ENCODE measurements around the gene RALGPS1. TPM values are rescaled to one million over a fixed set of nuclear protein-coding genes. Genes with fewer than 3 reads are reported as not detected.

RALGPS1 gene
- total and polyA plus RNA-seq, 2 of the 8 experiments (the other 6 are each of a cell fraction or from before 2014, with no cell fraction given) = 20.0 to 23.5 TPM

GRCh38 chr9:127129073-127129717, 214.6 kb downstream of the RALGPS1 start:
- Histone ChIP-seq H2AK5ac (ENCODE audit: low read depth, low read length) (no peak overlapping the region), H3K4me3 (ENCODE audit: extremely low read depth in 1 of 4, insufficient read depth in 2 of 4, low read depth in 3 of 4, low read length in 4 of 4) (no peak overlapping the region), H3K56ac (replicated peaks; ENCODE audit: insufficient read length, low read depth, low read length) (no peak overlapping the region), H3K4me1 (replicated peaks in 1 of 4; ENCODE audit: control insufficient read depth in 3 of 4, insufficient read depth in 4 of 4, low read length in 3 of 4) (peaks cover 7 to 16% (median 12%) of the 10 kb centered on the region in 4 experiments), H3K23ac (ENCODE audit: insufficient read length) (no peak overlapping the region), H3K23me2 (ENCODE audit: low read depth, low read length) (no peaks in the 10 kb centered on the region), H3K9me3 (ENCODE audit: insufficient read depth in 2 of 2, low read depth in 1 of 2, low read length in 1 of 2) (no peaks in the 10 kb centered on the region), H3K9ac (replicated peaks in 1 of 4; ENCODE audit: extremely low read depth in 1 of 4, low read depth in 3 of 4, low read length in 3 of 4) (no peak overlapping the region), H2BK120ac (replicated peaks; ENCODE audit: low read depth, low read length) (no peak overlapping the region), H4K5ac (ENCODE audit: insufficient read length, low read depth, low read length) (no peak overlapping the region), H2AFZ (ENCODE audit: low read length) (no peak overlapping the region), H4K20me1 (replicated peaks in 1 of 2; ENCODE audit: control insufficient read depth in 1 of 2, insufficient read depth in 2 of 2, low read length in 2 of 2) (peaks cover 0 to 3% of the 10 kb centered on the region in 2 experiments), H3K14ac (ENCODE audit: insufficient read length) (no peak overlapping the region), H3K18ac (ENCODE audit: extremely low read depth, low read length) (no peak overlapping the region), H3K79me2 (ENCODE audit: control insufficient read depth in 1 of 2, insufficient read depth in 2 of 2, low read length in 2 of 2) (no peaks in the 10 kb centered on the region), H3K4ac (replicated peaks; ENCODE audit: insufficient read length, low read depth, low read length) (no peak overlapping the region), H3K4me2 (ENCODE audit: insufficient read depth in 1 of 2, low read depth in 2 of 2, low read length in 2 of 2) (no peak overlapping the region), H3K27me3 (replicated peaks in 1 of 4; ENCODE audit: control insufficient read depth in 3 of 4, extremely low read depth in 1 of 4, insufficient read depth in 3 of 4, low read length in 3 of 4) (no peaks in the 10 kb centered on the region; a peak in 2 of 7 replicates), H3K79me1 (ENCODE audit: low read depth, low read length) (no peaks in the 10 kb centered on the region), H3K27ac (ENCODE audit: low read depth, low read length) (no peak overlapping the region), H2BK20ac (ENCODE audit: low read length) (no peak overlapping the region), H4K8ac (ENCODE audit: extremely low read depth, insufficient read depth, low read length) (no peak overlapping the region), H4K91ac (replicated peaks; ENCODE audit: insufficient read length, low read length) (no peak overlapping the region), H2BK5ac (ENCODE audit: low read depth, low read length) (no peak overlapping the region), H2BK15ac (ENCODE audit: low read length) (no peak overlapping the region), H3K36me3 (ENCODE audit: control insufficient read depth in 2 of 4, insufficient read depth in 4 of 4, low read length in 3 of 4) (no peaks in the 10 kb centered on the region), H2BK12ac (ENCODE audit: low read depth, low read length) (no peak overlapping the region)
- CTCF ChIA-PET (ENCODE audit: partially characterized antibody) = interaction anchor here (0.7 to 2.8 kb wide), 7 partner anchors 11 to 361 kb away, joined by 3 to 8 read pairs (median 5); no protein-coding TSS in a partner anchor
- no peak for FAIRE-seq
- POLR2A ChIA-PET (ENCODE audit: partially characterized antibody) = interaction anchor here (1.0 to 2.4 kb wide), 2 partner anchors 10 to 13 kb away, joined by 3 to 10 read pairs; no protein-coding TSS in a partner anchor
- no peak for DNase-seq (ENCODE audit: low read depth in 1 of 2, low spot score in 2 of 2)
- 83 to 100% methylated on average over 1 to 5 of the region's 5 CpGs for whole genome bisulfite sequencing, 2 experiments (ENCODE audit: extremely low coverage in 1 of 2, insufficient coverage in 1 of 2, insufficient read length in 1 of 2, insufficient replicate concordance in 2 of 2, low coverage in 1 of 2, low lambda C conversion rate in 2 of 2, missing lambda C conversion rate in 1 of 2)
- TF ChIP-seq RXRA (IDR thresholded peaks at IDR 0.05; ENCODE audit: insufficient read depth, low read depth, low read length) = no peak
- TF ChIP-seq NRF1 (IDR thresholded peaks at IDR 0.05; ENCODE audit: low read depth, low read length) = no peak
- no peak for TF ChIP-seq SP2 (IDR thresholded peaks at IDR 0.05; ENCODE audit: low read length)
- no peak for TF ChIP-seq CTBP2 (IDR thresholded peaks at IDR 0.05; ENCODE audit: borderline replicate concordance, insufficient read depth, insufficient read length, low read length)
- TF ChIP-seq, protein P1, sequence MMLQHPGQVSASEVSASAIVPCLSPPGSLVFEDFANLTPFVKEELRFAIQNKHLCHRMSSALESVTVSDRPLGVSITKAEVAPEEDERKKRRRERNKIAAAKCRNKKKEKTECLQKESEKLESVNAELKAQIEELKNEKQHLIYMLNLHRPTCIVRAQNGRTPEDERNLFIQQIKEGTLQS (IDR thresholded peaks at IDR 0.05; ENCODE audit: insufficient read depth, low read depth, low read length) = no peak
- TF ChIP-seq SIRT6 (IDR thresholded peaks at IDR 0.05; ENCODE audit: low read length) = no peak
- TF ChIP-seq POU5F1 (IDR thresholded peaks at IDR 0.05; ENCODE audit: low read depth, low read length) = no peak
- TF ChIP-seq CBX5 (IDR thresholded peaks at IDR 0.05; ENCODE audit: low read depth, low read length) = no peak
- no peak for TF ChIP-seq TEAD4 (IDR thresholded peaks at IDR 0.05; ENCODE audit: low read depth, low read length)
- no peak for TF ChIP-seq GTF2F1 (IDR thresholded peaks at IDR 0.05; ENCODE audit: borderline replicate concordance, low read depth, low read length)
- no peak for TF ChIP-seq TCF12 (IDR thresholded peaks at IDR 0.05; ENCODE audit: low read depth, low read length)
- no peak for TF ChIP-seq BACH1 (IDR thresholded peaks at IDR 0.05; ENCODE audit: low read length)
- TF ChIP-seq RBBP5 (IDR thresholded peaks at IDR 0.05; ENCODE audit: borderline replicate concordance, low read depth, low read length) = no peak
- no peak for TF ChIP-seq JUND (IDR thresholded peaks at IDR 0.05; ENCODE audit: low read length)

Measured in H1 (cell line).